RWPE2 (cell line): ENCODE data around the gene SUFU.
A peak's percentile ranks its signal among the peaks of the same experiment; 100 is the strongest.

ENCODE experiments used
- ATAC-seq: fragments of 200-7000 bp; cut with Tn5 transposase; 3 replicates; pipeline ENCODE4 v1.9.1; 2021; ENCODE audit warnings: low read depth
- DNase-seq: peaks from one replicate; pipeline ENCODE4 v3.0.0-alpha.2; 2020; ENCODE audit warnings: low spot score
- H3K27ac ChIP-seq: fragments of 450-650 bp; 2 replicates; pipeline ENCODE4 v1.5.1; 2017; ENCODE audit warnings: mild to moderate bottlenecking; ENCODE audit not compliant: poor library complexity, severe bottlenecking
- H3K27me3 ChIP-seq: fragments of 250-450 bp; sonication (Bioruptor Pico); 2 replicates; pipeline ENCODE4 v1.5.1; 2021; ENCODE audit warnings: mild to moderate bottlenecking, moderate library complexity; ENCODE audit not compliant: insufficient read depth, poor library complexity, severe bottlenecking
- H3K36me3 ChIP-seq: fragments of 250-450 bp; sonication (Bioruptor Pico); 2 replicates; pipeline ENCODE4 v1.5.1; 2020; ENCODE audit warnings: low read depth, mild to moderate bottlenecking, moderate library complexity
- H3K4me1 ChIP-seq: fragments of 250-450 bp; sonication (Bioruptor Pico); 2 replicates; pipeline ENCODE4 v1.5.1; 2021; ENCODE audit warnings: mild to moderate bottlenecking, moderate library complexity; ENCODE audit not compliant: insufficient read depth, poor library complexity, severe bottlenecking
- H3K4me3 ChIP-seq: fragments of 250-450 bp; sonication (Bioruptor Pico); 2 replicates; pipeline ENCODE4 v1.5.1; 2021; ENCODE audit warnings: mild to moderate bottlenecking, moderate library complexity; ENCODE audit not compliant: severe bottlenecking
- H3K9me3 ChIP-seq: fragments of 250-450 bp; sonication (Bioruptor Pico); 2 replicates; pipeline ENCODE4 v1.5.1; 2021; ENCODE audit warnings: mild to moderate bottlenecking, moderate library complexity; ENCODE audit not compliant: severe bottlenecking
- CTCF ChIP-seq: fragments of 450-650 bp; IDR thresholded peaks from one replicate; pipeline ENCODE4 v1.5.1; 2017; ENCODE audit warnings: mild to moderate bottlenecking, moderate library complexity; ENCODE audit not compliant: poor library complexity, severe bottlenecking

SUFU gene

DNA sequence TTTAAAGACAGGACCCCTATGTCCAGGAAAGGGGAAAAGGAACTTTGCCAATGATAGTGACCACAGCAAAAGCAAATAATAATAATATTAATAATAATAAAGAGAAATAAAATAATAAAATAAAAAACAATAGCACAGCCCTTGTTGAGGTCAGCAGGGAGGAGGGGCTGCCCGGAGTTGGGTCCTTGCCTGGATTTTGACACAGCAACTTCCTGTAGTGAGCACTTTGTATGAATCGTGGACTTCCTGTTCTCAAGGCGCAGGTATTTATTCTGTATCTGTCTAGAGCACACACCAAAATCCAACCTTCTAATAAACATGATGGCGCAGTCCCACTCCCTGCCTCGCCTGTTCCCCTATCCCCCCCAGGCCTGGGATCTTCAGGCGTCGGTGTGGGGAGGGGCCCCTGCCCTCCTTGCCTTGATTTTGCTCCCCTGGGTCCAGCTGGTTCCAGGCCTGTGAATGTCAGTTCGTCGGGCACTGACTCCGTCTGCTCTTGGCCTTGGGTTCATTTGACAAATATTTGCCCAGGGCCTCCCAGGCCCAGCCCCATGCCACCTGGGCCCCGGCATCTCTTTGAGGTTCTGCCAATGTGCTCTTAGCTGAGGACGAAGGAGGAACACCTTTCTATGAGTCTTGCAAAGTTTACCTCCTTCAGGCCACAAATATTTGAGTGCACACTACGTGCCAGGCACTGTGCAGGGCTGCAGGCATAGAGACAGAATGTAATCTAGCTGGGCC, 154.4 kb downstream of the SUFU start:
- Histone ChIP-seq H3K9me3 (no peaks in the 10 kb centered on the region), H3K27ac (peak overlapping the region; percentile 39), H3K27me3 (no peaks in the 10 kb centered on the region), H3K4me3 (no peak overlapping the region), H3K4me1 (peaks cover 10% of the 10 kb centered on the region), H3K36me3 (peaks cover 41% of the 10 kb centered on the region)
- ATAC-seq, result 0 out of 3 replicates have a peak, but pooled peaks have one; percentile 30
- DNase-seq, result no peak
- no peak for TF ChIP-seq CTCF

GRCh38 chr10:102658802-102659201, 155.0 kb downstream of the SUFU start:
- no peak overlapping the region for H3K4me3 ChIP-seq
- peaks cover 37% of the 10 kb centered on the region for H3K36me3 ChIP-seq
- TF ChIP-seq CTCF, result no peak
- H3K27me3 ChIP-seq, result no peaks in the 10 kb centered on the region
- no peaks in the 10 kb centered on the region for H3K9me3 ChIP-seq
- no peak for DNase-seq
- no peak for ATAC-seq
- H3K27ac ChIP-seq, result peak overlapping the region; percentile 39
- H3K4me1 ChIP-seq, result peaks cover 10% of the 10 kb centered on the region

- TF ChIP-seq CTCF, result no peak
These were observed 157.3 kb downstream of the SUFU start for GRCh38 chr10:102660888-102661657.

DNA sequence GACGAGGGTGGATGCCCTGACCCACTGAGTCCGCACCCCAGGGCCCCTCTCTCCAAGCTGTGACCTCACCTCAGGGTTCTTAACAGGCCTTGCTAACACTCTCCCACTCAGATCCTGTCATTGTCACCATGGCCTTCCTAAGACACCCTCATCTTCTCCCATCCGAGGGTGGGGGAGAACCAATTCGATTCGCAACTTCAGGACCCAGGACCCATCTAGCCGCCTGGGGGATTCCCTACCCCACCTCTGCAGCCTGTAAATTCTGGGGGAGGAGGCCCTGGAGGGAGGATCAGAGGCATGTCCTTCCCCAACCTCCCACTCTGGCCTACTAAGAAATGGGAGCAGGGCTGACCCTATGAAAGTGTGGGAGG, 157.9 kb downstream of the SUFU start:
- Histone ChIP-seq H3K4me1 (peaks cover 10% of the 10 kb centered on the region), H3K36me3 (peaks cover 12% of the 10 kb centered on the region), H3K27me3 (no peaks in the 10 kb centered on the region), H3K9me3 (no peaks in the 10 kb centered on the region), H3K27ac (no peak overlapping the region), H3K4me3 (no peak overlapping the region)
- DNase-seq (no peak), ATAC-seq (peak; percentile 3; the same call in 1 of the 3 replicates)
- no peak for TF ChIP-seq CTCF

More at GRCh38 chr10:102660888-102661657, 157.3 kb downstream of the SUFU start:
- Histone ChIP-seq H3K4me3 (no peak overlapping the region), H3K4me1 (peaks cover 10% of the 10 kb centered on the region), H3K36me3 (peaks cover 17% of the 10 kb centered on the region), H3K27ac (no peak overlapping the region), H3K9me3 (no peaks in the 10 kb centered on the region), H3K27me3 (no peaks in the 10 kb centered on the region)
- DNase-seq, result no peak
- peak; percentile 34 for ATAC-seq
